RWPE1 (cell line): ENCODE data around the gene IL6R.

Experiments used
- CTCF ChIA-PET: fragments of 350-600 bp; sonication (Branson Sonifier 250); formaldehyde crosslinking; extraction: SDS; loops from one replicate; lab custom pipeline; 2021; lab: Yijun Ruan, JAX
- POLR2A ChIA-PET: fragments of 400-600 bp; formaldehyde crosslinking; extraction: SDS; loops from one replicate; lab custom pipeline; 2020; ENCODE audit warnings: antibody characterized with exemption; ENCODE audit not compliant: low non-redundant PET; lab: Yijun Ruan, JAX
- DNase-seq: peaks from one replicate; pipeline ENCODE4 v3.0.0; 2012; ENCODE audit warnings: low spot score
- H3K27ac ChIP-seq: fragments of 450-650 bp; 2 replicates; pipeline ENCODE4 v1.5.1; 2017
- TF ChIP-seq, protein P1 (sequence below): fragments of 450-650 bp; conservative IDR thresholded peaks from 2 replicates; pipeline ENCODE4 v1.5.1; 2017; ENCODE audit warnings: low read depth, mild to moderate bottlenecking

IL6R gene

GRCh38 chr1:154476791-154477190, 71.6 kb downstream of the IL6R start:
- H3K27ac ChIP-seq = no peak overlapping the region
- TF ChIP-seq, protein P1, sequence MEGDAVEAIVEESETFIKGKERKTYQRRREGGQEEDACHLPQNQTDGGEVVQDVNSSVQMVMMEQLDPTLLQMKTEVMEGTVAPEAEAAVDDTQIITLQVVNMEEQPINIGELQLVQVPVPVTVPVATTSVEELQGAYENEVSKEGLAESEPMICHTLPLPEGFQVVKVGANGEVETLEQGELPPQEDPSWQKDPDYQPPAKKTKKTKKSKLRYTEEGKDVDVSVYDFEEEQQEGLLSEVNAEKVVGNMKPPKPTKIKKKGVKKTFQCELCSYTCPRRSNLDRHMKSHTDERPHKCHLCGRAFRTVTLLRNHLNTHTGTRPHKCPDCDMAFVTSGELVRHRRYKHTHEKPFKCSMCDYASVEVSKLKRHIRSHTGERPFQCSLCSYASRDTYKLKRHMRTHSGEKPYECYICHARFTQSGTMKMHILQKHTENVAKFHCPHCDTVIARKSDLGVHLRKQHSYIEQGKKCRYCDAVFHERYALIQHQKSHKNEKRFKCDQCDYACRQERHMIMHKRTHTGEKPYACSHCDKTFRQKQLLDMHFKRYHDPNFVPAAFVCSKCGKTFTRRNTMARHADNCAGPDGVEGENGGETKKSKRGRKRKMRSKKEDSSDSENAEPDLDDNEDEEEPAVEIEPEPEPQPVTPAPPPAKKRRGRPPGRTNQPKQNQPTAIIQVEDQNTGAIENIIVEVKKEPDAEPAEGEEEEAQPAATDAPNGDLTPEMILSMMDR = no peak
- CTCF ChIA-PET = no interaction called here
- POLR2A ChIA-PET = no interaction called here
- DNase-seq = peak; percentile 62

DNA sequence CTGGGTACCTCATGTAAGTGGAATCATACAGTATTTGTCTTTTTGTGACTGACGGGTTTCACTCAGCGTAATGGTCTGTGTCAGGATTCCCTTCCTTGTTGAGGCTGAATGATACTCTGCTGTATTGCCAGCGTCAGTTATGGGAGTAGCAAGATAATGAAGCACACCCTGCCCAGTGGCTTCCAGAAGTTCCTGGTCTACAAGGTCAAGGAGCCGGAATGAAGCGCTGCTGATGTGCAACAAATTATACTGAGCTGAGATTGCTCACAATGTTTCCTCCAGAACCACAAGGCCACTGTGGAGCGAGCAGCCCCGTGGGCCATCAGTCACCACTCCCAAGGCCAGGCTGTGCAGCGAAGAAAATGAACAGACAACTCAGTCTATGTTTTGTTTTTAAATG, 72.9 kb downstream of the IL6R start:
- TF ChIP-seq, protein P1 = no peak
- H3K27ac ChIP-seq = no peak overlapping the region
- POLR2A ChIA-PET = no interaction called here
- CTCF ChIA-PET = no interaction called here
- DNase-seq = no peak

- TF ChIP-seq, protein P1 = no peak
- DNase-seq = no peak
- no peak overlapping the region for H3K27ac ChIP-seq
- POLR2A ChIA-PET = no interaction called here
- CTCF ChIA-PET = interaction anchor here (0.6 to 1.9 kb wide), 7 partner anchors 68 to 358 kb away, joined by 3 to 16 read pairs (median 4); no protein-coding TSS in a partner anchor
Measured at GRCh38 chr1:154478639-154479038, 73.5 kb downstream of the IL6R start.

DNA sequence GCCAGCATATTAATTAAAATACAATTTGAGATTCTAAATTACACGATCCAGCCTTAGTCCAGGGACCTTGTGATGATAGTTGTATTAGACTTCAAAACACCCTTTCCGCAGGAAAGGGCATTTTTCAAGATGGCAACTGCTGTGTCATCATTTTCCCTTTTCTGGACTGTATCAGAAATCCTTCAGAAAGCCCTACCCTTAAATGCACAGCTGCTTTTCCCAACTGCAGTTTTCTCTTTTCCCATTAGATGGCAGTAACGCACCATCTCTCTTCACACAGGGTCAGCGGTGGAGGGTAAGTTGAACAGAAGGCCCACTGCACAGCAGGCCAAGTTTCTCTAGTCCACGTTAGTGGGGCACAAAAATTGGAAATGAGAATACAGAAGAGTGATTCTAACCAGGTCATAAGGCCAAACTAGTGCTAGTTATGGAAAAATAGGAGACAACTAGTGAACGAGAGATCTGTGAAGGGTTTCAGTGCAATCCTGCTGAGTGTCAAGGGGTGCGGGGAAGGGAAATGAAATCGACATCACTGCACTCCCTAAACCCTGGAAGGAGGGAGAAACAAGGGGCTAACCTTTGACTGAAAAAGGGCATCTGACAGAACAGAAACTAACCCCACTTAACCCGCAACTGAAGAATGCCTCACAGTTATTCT, 74.8 kb downstream of the IL6R start:
- TF ChIP-seq, protein P1 = peak; percentile 94
- ChIA-PET CTCF (interaction anchor here (0.6 to 1.9 kb wide), 25 partner anchors 9 to 1359 kb away, joined by 3 to 16 read pairs (median 4); no protein-coding TSS in a partner anchor), POLR2A (no interaction called here)
- no peak overlapping the region for H3K27ac ChIP-seq
- peak; percentile 86 for DNase-seq

GRCh38 chr1:154481053-154481452, 75.9 kb downstream of the IL6R start:
- H3K27ac ChIP-seq = no peak overlapping the region
- CTCF ChIA-PET = interaction anchor here (0.6 to 1.3 kb wide), 4 partner anchors 13 to 464 kb away, joined by 3 to 5 read pairs (median 3); no protein-coding TSS in a partner anchor
- TF ChIP-seq, protein P1 = no peak
- POLR2A ChIA-PET = no interaction called here
- DNase-seq = no peak

- TF ChIP-seq, protein P1 = no peak
- POLR2A ChIA-PET = no interaction called here
- H3K27ac ChIP-seq = no peak overlapping the region
- CTCF ChIA-PET = interaction anchor here (0.6 to 2.0 kb wide), 5 partner anchors 14 to 452 kb away, joined by 3 to 5 read pairs (median 5); no protein-coding TSS in a partner anchor
- DNase-seq = peak; percentile 50
Measured at GRCh38 chr1:154483941-154484803, 79.0 kb downstream of the IL6R start.
